HCT116 (cell line): ENCODE results near the gene SERPINH1.

Experiments
- CTCF ChIP-seq, 3 experiments: fragments of 200-600 bp in 1 of 3; sonication (generic) in 1 of 3; IDR thresholded peaks in 2 of 3; conservative IDR thresholded peaks in 1 of 3; 2 replicates each; pipeline ENCODE4 v1.5.1; 2012 to 2017; ENCODE audit warnings: low read depth in 2 of 3, low read length in 2 of 3, antibody characterized with exemption in 1 of 3, borderline replicate concordance in 1 of 3, control low read depth in 1 of 3, mild to moderate bottlenecking in 1 of 3, mixed read lengths in 1 of 3, mixed run types in 1 of 3, moderate library complexity in 1 of 3; ENCODE audit not compliant: insufficient read depth in 1 of 3
- EGR1 ChIP-seq: IDR thresholded peaks from 2 replicates; pipeline ENCODE4 v1.6.1; 2012; ENCODE audit warnings: low read depth
- EZH2 ChIP-seq: fragments of 200-600 bp; sonication (generic); IDR thresholded peaks from 2 replicates; pipeline ENCODE4 v1.6.1; 2017; ENCODE audit warnings: antibody characterized with exemption, mixed run types
- POLR2A ChIP-seq: IDR thresholded peaks from 2 replicates; pipeline ENCODE4 v1.7.0; 2011; ENCODE audit warnings: borderline replicate concordance; ENCODE audit not compliant: insufficient read depth, insufficient read length; ENCODE audit errors: extremely low read depth
- SIN3A ChIP-seq: IDR thresholded peaks from 2 replicates; pipeline ENCODE4 v1.6.1; 2012; ENCODE audit warnings: low read depth

DNA sequence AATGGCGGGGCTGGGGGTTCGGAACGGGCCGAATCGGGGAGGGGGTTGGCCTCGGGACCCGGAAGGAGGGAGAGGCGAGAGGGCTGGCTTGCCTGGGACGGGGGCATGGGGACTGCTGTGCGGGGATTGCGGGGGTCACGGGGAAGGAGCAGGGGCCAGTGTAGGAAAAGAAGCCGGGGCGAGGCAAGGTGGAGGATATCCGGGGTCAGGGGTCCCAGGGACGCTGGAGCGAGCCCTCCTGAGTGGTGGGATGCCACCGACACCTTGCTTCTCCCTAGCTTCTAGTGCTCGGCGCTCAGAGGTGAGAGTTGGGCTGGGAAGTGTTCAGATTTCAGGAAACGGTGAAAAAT is 35.9 kb upstream of the SERPINH1 start:
- TF ChIP-seq POLR2A (no peak), EZH2 (no peak), CTCF (IDR thresholded peaks at IDR 0.05 in 2 of 3, conservative IDR thresholded peaks at IDR 0.05 in 1 of 3; ENCODE audit: borderline replicate concordance in 1 of 3, insufficient read depth in 1 of 3, low read depth in 2 of 3, low read length in 2 of 3) (no peak), SIN3A (no peak), EGR1 (no peak)
